Upper lobe of left lung (tissue), 6 donors: ENCODE measurements around the gene ABHD11. TPM values are rescaled to one million over a fixed set of nuclear protein-coding genes. Genes with fewer than 3 reads are reported as not detected.

ENCODE experiments used
- ATAC-seq, 2 donors: fragments of 200-7000 bp; cut with Tn5 transposase; one replicate each; pipeline ENCODE4 v1.9.1; 2022; ENCODE audit warnings: mild to moderate bottlenecking in 2 of 2, moderate library complexity in 2 of 2; ENCODE audit not compliant: low FRiP score in 2 of 2
- DNase-seq, 2 donors: peaks; one replicate each; pipeline ENCODE4 v3.0.0-alpha.2; 2019 to 2020
- H3K27ac ChIP-seq, 4 donors: fragments of 200-600 bp; sonication (generic); one replicate each; pipeline ENCODE4 v1.5.1; 2016 to 2019
- H3K27me3 ChIP-seq, 4 donors: fragments of 200-600 bp; sonication (generic); one replicate each; pipeline ENCODE4 v1.5.1; 2017 to 2019
- H3K36me3 ChIP-seq, 4 donors: fragments of 200-600 bp; sonication (generic); one replicate each; pipeline ENCODE4 v1.5.1; 2016 to 2019
- H3K4me1 ChIP-seq, 4 donors: fragments of 200-600 bp; sonication (generic); one replicate each; pipeline ENCODE4 v1.5.1; 2018 to 2019
- H3K4me3 ChIP-seq, 4 donors: fragments of 200-600 bp; sonication (generic); one replicate each; pipeline ENCODE4 v1.5.1; 2017 to 2019; ENCODE audit warnings: mild to moderate bottlenecking in 2 of 4, moderate library complexity in 1 of 4
- H3K9me3 ChIP-seq, 4 donors: fragments of 200-600 bp; sonication (generic); one replicate each; pipeline ENCODE4 v1.5.1; 2018 to 2019
- CTCF ChIP-seq, 6 experiments: fragments of 450-650 bp in 4 of 6; fragments of 200-600 bp in 2 of 6; sonication (generic) in 2 of 6; IDR thresholded peaks; one replicate each; pipeline ENCODE4 v1.5.1; 2016 to 2019; ENCODE audit warnings: antibody characterized with exemption in 6 of 6
- EP300 ChIP-seq, 4 donors: sonication (generic); formaldehyde crosslinking; IDR thresholded peaks; one replicate each; pipeline ENCODE4 v1.5.1; 2017; ENCODE audit warnings: antibody characterized with exemption in 4 of 4, control low read depth in 2 of 4
- POLR2A ChIP-seq, 4 donors: fragments of 450-650 bp; IDR thresholded peaks; one replicate each; pipeline ENCODE4 v1.5.1; 2016 to 2017; ENCODE audit warnings: antibody characterized with exemption in 4 of 4, mild to moderate bottlenecking in 2 of 4
- POLR2AphosphoS5 ChIP-seq, 2 donors: sonication (generic); formaldehyde crosslinking; IDR thresholded peaks; one replicate each; pipeline ENCODE4 v1.5.1; 2017; ENCODE audit warnings: antibody characterized with exemption in 2 of 2
- WGBS, 2 donors: methylation state at CpG; one replicate each; pipeline ENCODE4 v1.1.5; 2017 to 2018; 5-methylcytosine and 5-hydroxymethylcytosine counted together
- total RNA-seq, 6 donors: library from RNA; depleted of rRNA in 4 of 6; stranded (reverse); fragments of >200 nt in 4 of 6; gene quantifications; one replicate each; pipeline versions ENCODE4 v1.1.0 to v1.2.1, GENCODE V29; 2016 to 2021
- donor health status: DM: no; HTN: no; CAD: no; lungs with moderate emphysema.
- donor health status: DM: no; HTN: yes; CAD: no; lungs with severe emphysema.

The ABHD11 gene
- total RNA-seq, 6 donors from 2014 or later: 13.6 to 35.3 (median 28.2) TPM

GRCh38 chr7:73769481-73770001 lies 30.9 kb upstream of the ABHD11 start:
- WGBS, 2 donors: 30 to 32% methylated on average over 14 to 35 of the region's 49 CpGs
- Histone ChIP-seq H3K9me3 (no peaks in the 10 kb centered on the region), H3K27ac (peak overlapping the region; percentile 31 to 75 (median 68)), H3K36me3 (no peaks in the 10 kb centered on the region), H3K4me3 (peak overlapping the region in 3 of 4 donors; percentile 45 to 49 (median 46)), H3K4me1 (peaks cover 0 to 27% (median 13%) of the 10 kb centered on the region in 4 donors), H3K27me3 (peaks cover 0 to 19% (median 6%) of the 10 kb centered on the region in 4 donors)
- ATAC-seq (peak in 1 of 2 donors; percentile 17), DNase-seq (peak; percentile 31 to 81)
- TF ChIP-seq CTCF (IDR thresholded peaks at IDR 0.05) (peak in 1 of 6 experiments; percentile 18), EP300 (IDR thresholded peaks at IDR 0.05) (no peak)

- peak in 1 of 2 donors; percentile 84 for DNase-seq
Observed at GRCh38 chr7:73768641-73769480, 30.3 kb upstream of the ABHD11 start.

GRCh38 chr7:73766556-73767229 lies 28.1 kb upstream of the ABHD11 start:
- H3K9me3 ChIP-seq: no peaks in the 10 kb centered on the region
- H3K27me3 ChIP-seq: peaks cover 0 to 19% (median 6%) of the 10 kb centered on the region in 4 donors
- H3K36me3 ChIP-seq: no peaks in the 10 kb centered on the region
- DNase-seq (no peak), ATAC-seq (no peak)
- H3K4me3 ChIP-seq: no peak overlapping the region
- H3K27ac ChIP-seq: no peak overlapping the region
- peaks cover 0 to 27% (median 13%) of the 10 kb centered on the region in 4 donors for H3K4me1 ChIP-seq
- WGBS, 2 donors: 82 to 88% methylated on average over 16 to 17 of the region's 17 CpGs
- TF ChIP-seq CTCF (IDR thresholded peaks at IDR 0.05): no peak
- no peak for TF ChIP-seq POLR2A (IDR thresholded peaks at IDR 0.05)
- TF ChIP-seq EP300 (IDR thresholded peaks at IDR 0.05): no peak
- no peak for TF ChIP-seq POLR2AphosphoS5 (IDR thresholded peaks at IDR 0.05)

More at GRCh38 chr7:73768641-73769480, 30.3 kb upstream of the ABHD11 start:
- no peak for ATAC-seq
- peak overlapping the region in 3 of 4 donors; percentile 45 to 49 (median 46) for H3K4me3 ChIP-seq
- peaks cover 0 to 19% (median 6%) of the 10 kb centered on the region in 4 donors for H3K27me3 ChIP-seq
- 40 to 69% methylated on average over 14 to 41 of the region's 53 CpGs for WGBS, 2 donors
- H3K9me3 ChIP-seq: no peaks in the 10 kb centered on the region
- H3K4me1 ChIP-seq: peaks cover 0 to 27% (median 13%) of the 10 kb centered on the region in 4 donors
- peak overlapping the region in 1 of 4 donors; percentile 75 for H3K27ac ChIP-seq
- TF ChIP-seq EP300 (IDR thresholded peaks at IDR 0.05) (no peak), POLR2A (IDR thresholded peaks at IDR 0.05) (no peak), POLR2AphosphoS5 (IDR thresholded peaks at IDR 0.05) (no peak), CTCF (IDR thresholded peaks at IDR 0.05) (no peak)
- no peaks in the 10 kb centered on the region for H3K36me3 ChIP-seq

GRCh38 chr7:73762659-73762999 lies 24.0 kb upstream of the ABHD11 start:
- 64 to 76% methylated on average over 1 of the region's 1 CpG for WGBS, 2 donors
- H3K4me1 ChIP-seq: no peaks in the 10 kb centered on the region
- no peak for ATAC-seq

More at GRCh38 chr7:73762659-73762999, 24.0 kb upstream of the ABHD11 start:
- Histone ChIP-seq H3K4me3 (no peak overlapping the region), H3K9me3 (no peaks in the 10 kb centered on the region), H3K27me3 (no peaks in the 10 kb centered on the region), H3K36me3 (no peaks in the 10 kb centered on the region), H3K27ac (no peak overlapping the region)
- TF ChIP-seq POLR2A (IDR thresholded peaks at IDR 0.05) (no peak), POLR2AphosphoS5 (IDR thresholded peaks at IDR 0.05) (no peak), CTCF (IDR thresholded peaks at IDR 0.05) (no peak), EP300 (IDR thresholded peaks at IDR 0.05) (no peak)
- DNase-seq: no peak
